ENCODE measurements around the gene TTC3. TPM values are rescaled to one million over a fixed set of nuclear protein-coding genes. Genes with fewer than 3 reads are reported as not detected.

The TTC3 gene
- total and polyA plus RNA-seq, 9 of the 15 experiments (the other 6 are each of a cell fraction or from before 2014, with no cell fraction given) = 17.5 to 92.0 (median 59.5) TPM

DNA sequence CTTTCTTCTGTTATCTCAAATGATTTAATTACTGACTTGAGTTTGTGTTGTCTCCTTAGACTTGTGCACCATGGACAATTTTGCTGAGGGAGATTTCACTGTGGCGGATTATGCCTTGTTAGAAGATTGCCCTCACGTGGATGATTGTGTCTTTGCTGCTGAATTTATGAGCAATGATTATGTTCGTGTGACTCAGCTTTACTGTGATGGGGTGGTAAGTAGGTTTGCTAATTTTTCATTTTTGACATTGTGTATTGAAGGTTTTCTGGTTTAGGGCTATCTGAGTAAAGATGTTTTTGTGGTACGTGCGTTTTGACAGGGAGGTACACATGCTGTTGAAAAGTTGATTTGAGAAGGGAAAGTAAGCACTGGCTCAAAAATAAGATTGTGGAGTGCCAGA is 14.1 kb downstream of the TTC3 start (continued):
- TF ChIP-seq, protein P1, sequence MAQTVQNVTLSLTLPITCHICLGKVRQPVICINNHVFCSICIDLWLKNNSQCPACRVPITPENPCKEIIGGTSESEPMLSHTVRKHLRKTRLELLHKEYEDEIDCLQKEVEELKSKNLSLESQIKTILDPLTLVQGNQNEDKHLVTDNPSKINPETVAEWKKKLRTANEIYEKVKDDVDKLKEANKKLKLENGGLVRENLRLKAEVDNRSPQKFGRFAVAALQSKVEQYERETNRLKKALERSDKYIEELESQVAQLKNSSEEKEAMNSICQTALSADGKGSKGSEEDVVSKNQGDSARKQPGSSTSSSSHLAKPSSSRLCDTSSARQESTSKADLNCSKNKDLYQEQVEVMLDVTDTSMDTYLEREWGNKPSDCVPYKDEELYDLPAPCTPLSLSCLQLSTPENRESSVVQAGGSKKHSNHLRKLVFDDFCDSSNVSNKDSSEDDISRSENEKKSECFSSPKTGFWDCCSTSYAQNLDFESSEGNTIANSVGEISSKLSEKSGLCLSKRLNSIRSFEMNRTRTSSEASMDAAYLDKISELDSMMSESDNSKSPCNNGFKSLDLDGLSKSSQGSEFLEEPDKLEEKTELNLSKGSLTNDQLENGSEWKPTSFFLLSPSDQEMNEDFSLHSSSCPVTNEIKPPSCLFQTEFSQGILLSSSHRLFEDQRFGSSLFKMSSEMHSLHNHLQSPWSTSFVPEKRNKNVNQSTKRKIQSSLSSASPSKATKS (CRISPR knock-in tag; IDR thresholded peaks at IDR 0.05) = no peak
- TF ChIP-seq, protein P2, sequence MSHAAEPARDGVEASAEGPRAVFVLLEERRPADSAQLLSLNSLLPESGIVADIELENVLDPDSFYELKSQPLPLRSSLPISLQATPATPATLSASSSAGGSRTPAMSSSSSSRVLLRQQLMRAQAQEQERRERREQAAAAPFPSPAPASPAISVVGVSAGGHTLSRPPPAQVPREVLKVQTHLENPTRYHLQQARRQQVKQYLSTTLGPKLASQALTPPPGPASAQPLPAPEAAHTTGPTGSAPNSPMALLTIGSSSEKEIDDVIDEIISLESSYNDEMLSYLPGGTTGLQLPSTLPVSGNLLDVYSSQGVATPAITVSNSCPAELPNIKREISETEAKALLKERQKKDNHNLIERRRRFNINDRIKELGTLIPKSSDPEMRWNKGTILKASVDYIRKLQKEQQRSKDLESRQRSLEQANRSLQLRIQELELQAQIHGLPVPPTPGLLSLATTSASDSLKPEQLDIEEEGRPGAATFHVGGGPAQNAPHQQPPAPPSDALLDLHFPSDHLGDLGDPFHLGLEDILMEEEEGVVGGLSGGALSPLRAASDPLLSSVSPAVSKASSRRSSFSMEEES (CRISPR knock-in tag; IDR thresholded peaks at IDR 0.05) = no peak
- no peak for TF ChIP-seq ZNF830 (CRISPR knock-in tag; IDR thresholded peaks at IDR 0.05)
- TF ChIP-seq, protein P3, sequence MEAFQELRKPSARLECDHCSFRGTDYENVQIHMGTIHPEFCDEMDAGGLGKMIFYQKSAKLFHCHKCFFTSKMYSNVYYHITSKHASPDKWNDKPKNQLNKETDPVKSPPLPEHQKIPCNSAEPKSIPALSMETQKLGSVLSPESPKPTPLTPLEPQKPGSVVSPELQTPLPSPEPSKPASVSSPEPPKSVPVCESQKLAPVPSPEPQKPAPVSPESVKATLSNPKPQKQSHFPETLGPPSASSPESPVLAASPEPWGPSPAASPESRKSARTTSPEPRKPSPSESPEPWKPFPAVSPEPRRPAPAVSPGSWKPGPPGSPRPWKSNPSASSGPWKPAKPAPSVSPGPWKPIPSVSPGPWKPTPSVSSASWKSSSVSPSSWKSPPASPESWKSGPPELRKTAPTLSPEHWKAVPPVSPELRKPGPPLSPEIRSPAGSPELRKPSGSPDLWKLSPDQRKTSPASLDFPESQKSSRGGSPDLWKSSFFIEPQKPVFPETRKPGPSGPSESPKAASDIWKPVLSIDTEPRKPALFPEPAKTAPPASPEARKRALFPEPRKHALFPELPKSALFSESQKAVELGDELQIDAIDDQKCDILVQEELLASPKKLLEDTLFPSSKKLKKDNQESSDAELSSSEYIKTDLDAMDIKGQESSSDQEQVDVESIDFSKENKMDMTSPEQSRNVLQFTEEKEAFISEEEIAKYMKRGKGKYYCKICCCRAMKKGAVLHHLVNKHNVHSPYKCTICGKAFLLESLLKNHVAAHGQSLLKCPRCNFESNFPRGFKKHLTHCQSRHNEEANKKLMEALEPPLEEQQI (IDR thresholded peaks at IDR 0.05) = no peak
- TF ChIP-seq ZNF140 (CRISPR knock-in tag; IDR thresholded peaks at IDR 0.05) = no peak
- TF ChIP-seq NFE2L1 (tag; IDR thresholded peaks at IDR 0.05; ENCODE audit: borderline replicate concordance, low read depth) = peak; percentile 26; the same call in 1 of the 2 replicates
- TF ChIP-seq, protein P4, sequence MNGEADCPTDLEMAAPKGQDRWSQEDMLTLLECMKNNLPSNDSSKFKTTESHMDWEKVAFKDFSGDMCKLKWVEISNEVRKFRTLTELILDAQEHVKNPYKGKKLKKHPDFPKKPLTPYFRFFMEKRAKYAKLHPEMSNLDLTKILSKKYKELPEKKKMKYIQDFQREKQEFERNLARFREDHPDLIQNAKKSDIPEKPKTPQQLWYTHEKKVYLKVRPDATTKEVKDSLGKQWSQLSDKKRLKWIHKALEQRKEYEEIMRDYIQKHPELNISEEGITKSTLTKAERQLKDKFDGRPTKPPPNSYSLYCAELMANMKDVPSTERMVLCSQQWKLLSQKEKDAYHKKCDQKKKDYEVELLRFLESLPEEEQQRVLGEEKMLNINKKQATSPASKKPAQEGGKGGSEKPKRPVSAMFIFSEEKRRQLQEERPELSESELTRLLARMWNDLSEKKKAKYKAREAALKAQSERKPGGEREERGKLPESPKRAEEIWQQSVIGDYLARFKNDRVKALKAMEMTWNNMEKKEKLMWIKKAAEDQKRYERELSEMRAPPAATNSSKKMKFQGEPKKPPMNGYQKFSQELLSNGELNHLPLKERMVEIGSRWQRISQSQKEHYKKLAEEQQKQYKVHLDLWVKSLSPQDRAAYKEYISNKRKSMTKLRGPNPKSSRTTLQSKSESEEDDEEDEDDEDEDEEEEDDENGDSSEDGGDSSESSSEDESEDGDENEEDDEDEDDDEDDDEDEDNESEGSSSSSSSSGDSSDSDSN (IDR thresholded peaks at IDR 0.05; ENCODE audit: borderline replicate concordance in 1 of 2, low read depth in 2 of 2, low read length in 2 of 2) = no peak
- TF ChIP-seq FOSL1 (tag; conservative IDR thresholded peaks at IDR 0.05) = peak; percentile 68
- TF ChIP-seq, protein P5, sequence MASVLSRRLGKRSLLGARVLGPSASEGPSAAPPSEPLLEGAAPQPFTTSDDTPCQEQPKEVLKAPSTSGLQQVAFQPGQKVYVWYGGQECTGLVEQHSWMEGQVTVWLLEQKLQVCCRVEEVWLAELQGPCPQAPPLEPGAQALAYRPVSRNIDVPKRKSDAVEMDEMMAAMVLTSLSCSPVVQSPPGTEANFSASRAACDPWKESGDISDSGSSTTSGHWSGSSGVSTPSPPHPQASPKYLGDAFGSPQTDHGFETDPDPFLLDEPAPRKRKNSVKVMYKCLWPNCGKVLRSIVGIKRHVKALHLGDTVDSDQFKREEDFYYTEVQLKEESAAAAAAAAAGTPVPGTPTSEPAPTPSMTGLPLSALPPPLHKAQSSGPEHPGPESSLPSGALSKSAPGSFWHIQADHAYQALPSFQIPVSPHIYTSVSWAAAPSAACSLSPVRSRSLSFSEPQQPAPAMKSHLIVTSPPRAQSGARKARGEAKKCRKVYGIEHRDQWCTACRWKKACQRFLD (CRISPR knock-in tag; IDR thresholded peaks at IDR 0.05) = no peak
- TF ChIP-seq, protein P6, sequence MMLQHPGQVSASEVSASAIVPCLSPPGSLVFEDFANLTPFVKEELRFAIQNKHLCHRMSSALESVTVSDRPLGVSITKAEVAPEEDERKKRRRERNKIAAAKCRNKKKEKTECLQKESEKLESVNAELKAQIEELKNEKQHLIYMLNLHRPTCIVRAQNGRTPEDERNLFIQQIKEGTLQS (IDR thresholded peaks at IDR 0.05) = peak; percentile 74
- TF ChIP-seq, protein P6 (CRISPR knock-in tag; conservative IDR thresholded peaks at IDR 0.05) = no peak
- peak; percentile 78 for TF ChIP-seq JUND (IDR thresholded peaks at IDR 0.05; ENCODE audit: borderline replicate concordance, low read depth, low read length)
- peak; percentile 65; the same call in 2 of the 3 replicates for TF ChIP-seq JUND (tag; IDR thresholded peaks at IDR 0.05; ENCODE audit: borderline replicate concordance, low read depth, low read length)
- no peak for TF ChIP-seq NR4A1 (CRISPR knock-in tag; IDR thresholded peaks at IDR 0.05)
- no peak for TF ChIP-seq NR4A1 (tag; IDR thresholded peaks at IDR 0.05)
- no peak for TF ChIP-seq ASH1L (IDR thresholded peaks at IDR 0.05; ENCODE audit: borderline replicate concordance, low read depth, partially characterized antibody)
- no peak for TF ChIP-seq NFXL1 (CRISPR knock-in tag; IDR thresholded peaks at IDR 0.05)
